ENCODE results near the gene PRDM16.

Gene PRDM16

GRCh38 chr1:3347257-3348020 lies 278.4 kb downstream of the PRDM16 start:
- CTCF ChIA-PET: no interaction called here
- POLR2A ChIA-PET: no interaction called here
- TF ChIP-seq ZNF24 (tag by site-specific recombination; IDR thresholded peaks at IDR 0.05) (no peak), ZNF521 (tag by site-specific recombination; IDR thresholded peaks at IDR 0.05) (no peak), KLF1 (tag by site-specific recombination; IDR thresholded peaks at IDR 0.05) (peak; percentile 38), ZSCAN16 (tag by site-specific recombination; IDR thresholded peaks at IDR 0.05) (peak; percentile 42; the same call in 1 of the 2 replicates)
- TF ChIP-seq, protein P1, sequence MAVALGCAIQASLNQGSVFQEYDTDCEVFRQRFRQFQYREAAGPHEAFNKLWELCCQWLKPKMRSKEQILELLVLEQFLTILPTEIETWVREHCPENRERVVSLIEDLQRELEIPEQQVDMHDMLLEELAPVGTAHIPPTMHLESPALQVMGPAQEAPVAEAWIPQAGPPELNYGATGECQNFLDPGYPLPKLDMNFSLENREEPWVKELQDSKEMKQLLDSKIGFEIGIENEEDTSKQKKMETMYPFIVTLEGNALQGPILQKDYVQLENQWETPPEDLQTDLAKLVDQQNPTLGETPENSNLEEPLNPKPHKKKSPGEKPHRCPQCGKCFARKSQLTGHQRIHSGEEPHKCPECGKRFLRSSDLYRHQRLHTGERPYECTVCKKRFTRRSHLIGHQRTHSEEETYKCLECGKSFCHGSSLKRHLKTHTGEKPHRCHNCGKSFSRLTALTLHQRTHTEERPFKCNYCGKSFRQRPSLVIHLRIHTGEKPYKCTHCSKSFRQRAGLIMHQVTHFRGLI (tag by site-specific recombination; IDR thresholded peaks at IDR 0.05): no peak

DNA sequence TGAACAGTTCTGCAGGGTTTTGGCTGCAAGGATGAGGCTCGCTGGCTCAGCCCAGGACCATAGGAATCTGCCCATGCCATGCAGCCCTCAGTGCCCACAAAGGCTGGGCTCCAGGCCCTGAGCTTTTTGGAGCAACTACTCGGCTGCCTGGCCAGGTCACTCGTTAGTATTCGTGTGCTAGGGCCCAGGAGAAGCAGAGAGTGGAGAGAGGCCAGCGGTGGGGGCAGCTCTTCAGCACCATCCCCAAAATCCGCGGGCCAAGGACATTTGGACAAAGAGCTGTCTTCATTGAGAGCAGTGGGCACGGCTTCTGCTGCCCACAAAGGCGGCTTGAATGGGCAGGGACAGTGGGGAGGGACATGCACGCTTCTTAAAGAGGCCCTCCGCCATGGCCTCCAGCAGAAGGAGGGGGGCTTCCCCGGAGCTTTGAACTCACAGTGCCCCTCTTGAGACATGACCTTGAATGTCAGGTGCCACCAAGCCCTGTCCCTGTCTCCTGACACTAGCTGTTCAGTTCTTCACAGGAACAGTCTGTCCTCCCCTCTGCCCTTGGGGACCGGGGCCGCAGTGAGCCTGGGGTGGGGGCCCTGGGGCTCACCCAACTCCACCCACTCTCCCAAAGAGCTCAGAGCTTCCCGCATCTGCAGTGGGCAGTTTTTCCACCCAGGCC lies 279.3 kb downstream of the PRDM16 start:
- POLR2A ChIA-PET: no interaction called here
- H3K4me1 ChIP-seq (ENCODE audit: control insufficient read depth, insufficient read depth, low read length): peaks cover 14% of the 10 kb centered on the region
- no peaks in the 10 kb centered on the region for H3K36me3 ChIP-seq (ENCODE audit: control insufficient read depth in 2 of 2, insufficient read depth in 1 of 2, low read length in 2 of 2)
- H3K9me3 ChIP-seq (ENCODE audit: control insufficient read depth, insufficient read depth, low read depth, low read length): peaks cover 2% of the 10 kb centered on the region
- H3K27ac ChIP-seq (ENCODE audit: extremely low read depth, low read depth, low read length): no peak overlapping the region
- no peak for TF ChIP-seq GLIS1 (tag by site-specific recombination; IDR thresholded peaks at IDR 0.05)
- TF ChIP-seq, protein P2, sequence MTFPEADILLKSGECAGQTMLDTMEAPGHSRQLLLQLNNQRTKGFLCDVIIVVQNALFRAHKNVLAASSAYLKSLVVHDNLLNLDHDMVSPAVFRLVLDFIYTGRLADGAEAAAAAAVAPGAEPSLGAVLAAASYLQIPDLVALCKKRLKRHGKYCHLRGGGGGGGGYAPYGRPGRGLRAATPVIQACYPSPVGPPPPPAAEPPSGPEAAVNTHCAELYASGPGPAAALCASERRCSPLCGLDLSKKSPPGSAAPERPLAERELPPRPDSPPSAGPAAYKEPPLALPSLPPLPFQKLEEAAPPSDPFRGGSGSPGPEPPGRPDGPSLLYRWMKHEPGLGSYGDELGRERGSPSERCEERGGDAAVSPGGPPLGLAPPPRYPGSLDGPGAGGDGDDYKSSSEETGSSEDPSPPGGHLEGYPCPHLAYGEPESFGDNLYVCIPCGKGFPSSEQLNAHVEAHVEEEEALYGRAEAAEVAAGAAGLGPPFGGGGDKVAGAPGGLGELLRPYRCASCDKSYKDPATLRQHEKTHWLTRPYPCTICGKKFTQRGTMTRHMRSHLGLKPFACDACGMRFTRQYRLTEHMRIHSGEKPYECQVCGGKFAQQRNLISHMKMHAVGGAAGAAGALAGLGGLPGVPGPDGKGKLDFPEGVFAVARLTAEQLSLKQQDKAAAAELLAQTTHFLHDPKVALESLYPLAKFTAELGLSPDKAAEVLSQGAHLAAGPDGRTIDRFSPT (tag by site-specific recombination; IDR thresholded peaks at IDR 0.05): no peak
- TF ChIP-seq ZNF239 (tag by site-specific recombination; IDR thresholded peaks at IDR 0.05): no peak
- TF ChIP-seq, protein P3, sequence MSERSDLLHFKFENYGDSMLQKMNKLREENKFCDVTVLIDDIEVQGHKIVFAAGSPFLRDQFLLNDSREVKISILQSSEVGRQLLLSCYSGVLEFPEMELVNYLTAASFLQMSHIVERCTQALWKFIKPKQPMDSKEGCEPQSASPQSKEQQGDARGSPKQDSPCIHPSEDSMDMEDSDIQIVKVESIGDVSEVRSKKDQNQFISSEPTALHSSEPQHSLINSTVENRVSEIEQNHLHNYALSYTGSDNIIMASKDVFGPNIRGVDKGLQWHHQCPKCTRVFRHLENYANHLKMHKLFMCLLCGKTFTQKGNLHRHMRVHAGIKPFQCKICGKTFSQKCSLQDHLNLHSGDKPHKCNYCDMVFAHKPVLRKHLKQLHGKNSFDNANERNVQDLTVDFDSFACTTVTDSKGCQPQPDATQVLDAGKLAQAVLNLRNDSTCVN (tag by site-specific recombination; optimal IDR thresholded peaks at IDR 0.05): no peak
- no peak for TF ChIP-seq OSR2 (tag by site-specific recombination; IDR thresholded peaks at IDR 0.05)
- CTCF ChIA-PET: interaction anchor here (0.6 to 0.9 kb wide), 2 partner anchors 10 to 31 kb away, joined by 3 read pairs; no protein-coding TSS in a partner anchor
- H3K4me3 ChIP-seq (ENCODE audit: low read depth, low read length): no peak overlapping the region

More at GRCh38 chr1:3347257-3348020, 278.4 kb downstream of the PRDM16 start:
- H3K4me3 ChIP-seq (ENCODE audit: low read depth, low read length): no peak overlapping the region
- H3K36me3 ChIP-seq (ENCODE audit: control insufficient read depth in 2 of 2, insufficient read depth in 1 of 2, low read length in 2 of 2): no peaks in the 10 kb centered on the region
- peaks cover 7% of the 10 kb centered on the region for H3K4me1 ChIP-seq (ENCODE audit: control insufficient read depth, insufficient read depth, low read length)
- H3K9me3 ChIP-seq (ENCODE audit: control insufficient read depth, insufficient read depth, low read depth, low read length): peaks cover 2% of the 10 kb centered on the region
- H3K27ac ChIP-seq (ENCODE audit: extremely low read depth, low read depth, low read length): no peak overlapping the region

DNA sequence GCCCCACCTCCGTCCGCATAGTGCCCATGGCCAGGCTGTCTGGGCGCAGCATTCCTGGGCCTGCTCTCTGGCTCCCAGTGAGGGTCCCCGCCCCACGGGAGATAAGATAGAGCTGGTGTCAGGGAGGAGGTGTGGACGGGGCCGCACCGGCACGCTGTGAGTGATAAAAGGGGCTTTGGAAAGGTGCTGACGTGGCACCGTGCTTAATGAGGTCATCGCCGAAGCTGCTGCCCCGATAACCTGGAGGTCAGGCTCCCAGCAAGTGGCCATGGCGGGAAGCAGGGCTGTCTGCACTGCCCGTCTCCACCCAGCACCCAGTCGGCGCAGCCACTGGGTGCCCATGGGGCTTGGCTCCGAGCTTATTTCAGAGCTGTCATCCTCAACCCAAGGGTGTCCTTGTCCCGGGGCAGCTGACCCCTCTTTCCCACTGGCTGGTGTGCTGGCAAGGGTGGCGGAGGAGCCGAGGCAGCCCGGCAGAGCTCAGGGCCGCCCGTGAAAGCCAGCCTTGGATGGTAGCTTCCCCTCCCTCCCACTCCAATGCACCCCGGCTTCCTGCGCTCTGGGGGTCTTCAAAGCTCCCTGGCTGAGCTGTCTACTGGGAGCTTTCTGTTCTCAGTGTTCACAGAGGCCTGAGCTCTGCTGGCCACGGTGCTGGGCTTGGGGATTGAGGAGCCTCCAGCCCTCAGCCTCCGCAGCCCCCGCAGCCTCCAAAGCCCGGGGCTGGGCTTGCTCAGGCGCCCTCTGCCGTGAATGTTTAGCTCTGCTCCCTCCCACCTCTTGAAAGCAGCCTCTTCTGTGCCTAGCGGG lies 280.4 kb downstream of the PRDM16 start:
- POLR2A ChIA-PET: no interaction called here
- no peak for TF ChIP-seq PRDM6 (tag by site-specific recombination; IDR thresholded peaks at IDR 0.05)
- no peak for TF ChIP-seq ZNF10 (tag by site-specific recombination; IDR thresholded peaks at IDR 0.05)
- TF ChIP-seq KLF1 (tag by site-specific recombination; IDR thresholded peaks at IDR 0.05): peak; percentile 81
- TF ChIP-seq, protein P4, sequence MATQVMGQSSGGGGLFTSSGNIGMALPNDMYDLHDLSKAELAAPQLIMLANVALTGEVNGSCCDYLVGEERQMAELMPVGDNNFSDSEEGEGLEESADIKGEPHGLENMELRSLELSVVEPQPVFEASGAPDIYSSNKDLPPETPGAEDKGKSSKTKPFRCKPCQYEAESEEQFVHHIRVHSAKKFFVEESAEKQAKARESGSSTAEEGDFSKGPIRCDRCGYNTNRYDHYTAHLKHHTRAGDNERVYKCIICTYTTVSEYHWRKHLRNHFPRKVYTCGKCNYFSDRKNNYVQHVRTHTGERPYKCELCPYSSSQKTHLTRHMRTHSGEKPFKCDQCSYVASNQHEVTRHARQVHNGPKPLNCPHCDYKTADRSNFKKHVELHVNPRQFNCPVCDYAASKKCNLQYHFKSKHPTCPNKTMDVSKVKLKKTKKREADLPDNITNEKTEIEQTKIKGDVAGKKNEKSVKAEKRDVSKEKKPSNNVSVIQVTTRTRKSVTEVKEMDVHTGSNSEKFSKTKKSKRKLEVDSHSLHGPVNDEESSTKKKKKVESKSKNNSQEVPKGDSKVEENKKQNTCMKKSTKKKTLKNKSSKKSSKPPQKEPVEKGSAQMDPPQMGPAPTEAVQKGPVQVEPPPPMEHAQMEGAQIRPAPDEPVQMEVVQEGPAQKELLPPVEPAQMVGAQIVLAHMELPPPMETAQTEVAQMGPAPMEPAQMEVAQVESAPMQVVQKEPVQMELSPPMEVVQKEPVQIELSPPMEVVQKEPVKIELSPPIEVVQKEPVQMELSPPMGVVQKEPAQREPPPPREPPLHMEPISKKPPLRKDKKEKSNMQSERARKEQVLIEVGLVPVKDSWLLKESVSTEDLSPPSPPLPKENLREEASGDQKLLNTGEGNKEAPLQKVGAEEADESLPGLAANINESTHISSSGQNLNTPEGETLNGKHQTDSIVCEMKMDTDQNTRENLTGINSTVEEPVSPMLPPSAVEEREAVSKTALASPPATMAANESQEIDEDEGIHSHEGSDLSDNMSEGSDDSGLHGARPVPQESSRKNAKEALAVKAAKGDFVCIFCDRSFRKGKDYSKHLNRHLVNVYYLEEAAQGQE (tag by site-specific recombination; IDR thresholded peaks at IDR 0.05): peak; percentile 57; the same call in 1 of the 2 replicates
- peak; percentile 74 for TF ChIP-seq EGR2 (tag by site-specific recombination; IDR thresholded peaks at IDR 0.05; ENCODE audit: low read depth)
- TF ChIP-seq ZFHX2 (tag by site-specific recombination; conservative IDR thresholded peaks at IDR 0.05): peak; percentile 75

More for the DNA sequence above, 280.4 kb downstream of the PRDM16 start:
- CTCF ChIA-PET: interaction anchor here (0.5 to 1.0 kb wide), 6 partner anchors 9 to 863 kb away, joined by 3 read pairs; no protein-coding TSS in a partner anchor
- H3K27ac ChIP-seq (ENCODE audit: extremely low read depth, low read depth, low read length): no peak overlapping the region
- no peak overlapping the region for H3K4me3 ChIP-seq (ENCODE audit: low read depth, low read length)
- no peaks in the 10 kb centered on the region; the same call in 1 of the 2 replicates for H3K9me3 ChIP-seq (ENCODE audit: control insufficient read depth, insufficient read depth, low read depth, low read length)
- H3K36me3 ChIP-seq (ENCODE audit: control insufficient read depth in 2 of 2, insufficient read depth in 1 of 2, low read length in 2 of 2): no peaks in the 10 kb centered on the region
- H3K4me1 ChIP-seq (ENCODE audit: control insufficient read depth, insufficient read depth, low read length): peaks cover 16% of the 10 kb centered on the region
